RWPE2 (cell line): ENCODE measurements around the gene MC3R.

Experiments used
- ATAC-seq: fragments of 200-7000 bp; cut with Tn5 transposase; 3 replicates; pipeline ENCODE4 v1.9.1; 2021; ENCODE audit warnings: low read depth
- DNase-seq: peaks from one replicate; pipeline ENCODE4 v3.0.0-alpha.2; 2020; ENCODE audit warnings: low spot score
- H3K27ac ChIP-seq: fragments of 450-650 bp; 2 replicates; pipeline ENCODE4 v1.5.1; 2017; ENCODE audit warnings: mild to moderate bottlenecking; ENCODE audit not compliant: poor library complexity, severe bottlenecking
- H3K27me3 ChIP-seq: fragments of 250-450 bp; sonication (Bioruptor Pico); 2 replicates; pipeline ENCODE4 v1.5.1; 2021; ENCODE audit warnings: mild to moderate bottlenecking, moderate library complexity; ENCODE audit not compliant: insufficient read depth, poor library complexity, severe bottlenecking
- H3K36me3 ChIP-seq: fragments of 250-450 bp; sonication (Bioruptor Pico); 2 replicates; pipeline ENCODE4 v1.5.1; 2020; ENCODE audit warnings: low read depth, mild to moderate bottlenecking, moderate library complexity
- H3K4me1 ChIP-seq: fragments of 250-450 bp; sonication (Bioruptor Pico); 2 replicates; pipeline ENCODE4 v1.5.1; 2021; ENCODE audit warnings: mild to moderate bottlenecking, moderate library complexity; ENCODE audit not compliant: insufficient read depth, poor library complexity, severe bottlenecking
- H3K4me3 ChIP-seq: fragments of 250-450 bp; sonication (Bioruptor Pico); 2 replicates; pipeline ENCODE4 v1.5.1; 2021; ENCODE audit warnings: mild to moderate bottlenecking, moderate library complexity; ENCODE audit not compliant: severe bottlenecking
- H3K9me3 ChIP-seq: fragments of 250-450 bp; sonication (Bioruptor Pico); 2 replicates; pipeline ENCODE4 v1.5.1; 2021; ENCODE audit warnings: mild to moderate bottlenecking, moderate library complexity; ENCODE audit not compliant: severe bottlenecking
- CTCF ChIP-seq: fragments of 450-650 bp; IDR thresholded peaks from one replicate; pipeline ENCODE4 v1.5.1; 2017; ENCODE audit warnings: mild to moderate bottlenecking, moderate library complexity; ENCODE audit not compliant: poor library complexity, severe bottlenecking

The MC3R gene

DNA sequence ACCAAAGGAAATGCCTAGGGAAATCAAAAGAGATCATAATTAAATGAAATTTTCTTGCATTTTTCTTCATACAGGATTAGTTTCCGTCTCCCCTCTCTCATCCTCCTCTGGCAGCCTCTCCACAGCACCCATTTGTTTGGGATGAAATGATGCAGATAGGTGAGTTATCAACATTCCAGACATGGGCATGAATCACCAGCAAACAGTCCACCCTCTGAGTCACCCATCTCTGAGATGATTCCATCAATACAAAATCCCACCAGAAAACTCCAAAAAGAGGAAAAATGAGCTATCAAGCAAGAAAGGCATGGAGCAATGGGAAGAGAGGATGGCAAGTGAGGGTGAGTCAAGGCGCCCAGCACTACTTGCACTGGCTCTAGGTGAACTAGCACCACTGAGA is 11.4 kb downstream of the MC3R start:
- no peak overlapping the region for H3K4me3 ChIP-seq
- H3K4me1 ChIP-seq = peaks cover 21% of the 10 kb centered on the region
- H3K27ac ChIP-seq = peak overlapping the region; percentile 42
- DNase-seq (no peak), ATAC-seq (peak; percentile 93)
- no peaks in the 10 kb centered on the region for H3K9me3 ChIP-seq
- no peaks in the 10 kb centered on the region for H3K27me3 ChIP-seq
- TF ChIP-seq CTCF = no peak
- H3K36me3 ChIP-seq = no peaks in the 10 kb centered on the region

- no peak for TF ChIP-seq CTCF
- no peak for ATAC-seq
These were observed 20.0 kb downstream of the MC3R start for GRCh38 chr20:56268536-56268935.

GRCh38 chr20:56271974-56272373 is 23.4 kb downstream of the MC3R start:
- no peak for TF ChIP-seq CTCF
- DNase-seq = no peak
- Histone ChIP-seq H3K27ac (no peak overlapping the region), H3K9me3 (no peaks in the 10 kb centered on the region), H3K4me1 (no peaks in the 10 kb centered on the region), H3K36me3 (no peaks in the 10 kb centered on the region), H3K27me3 (peaks cover 17% of the 10 kb centered on the region), H3K4me3 (no peak overlapping the region)
- ATAC-seq = no peak

More at GRCh38 chr20:56268536-56268935, 20.0 kb downstream of the MC3R start:
- Histone ChIP-seq H3K27me3 (peaks cover 17% of the 10 kb centered on the region), H3K9me3 (no peaks in the 10 kb centered on the region), H3K27ac (no peak overlapping the region), H3K36me3 (no peaks in the 10 kb centered on the region), H3K4me3 (no peak overlapping the region), H3K4me1 (no peaks in the 10 kb centered on the region)
- no peak for DNase-seq

DNA sequence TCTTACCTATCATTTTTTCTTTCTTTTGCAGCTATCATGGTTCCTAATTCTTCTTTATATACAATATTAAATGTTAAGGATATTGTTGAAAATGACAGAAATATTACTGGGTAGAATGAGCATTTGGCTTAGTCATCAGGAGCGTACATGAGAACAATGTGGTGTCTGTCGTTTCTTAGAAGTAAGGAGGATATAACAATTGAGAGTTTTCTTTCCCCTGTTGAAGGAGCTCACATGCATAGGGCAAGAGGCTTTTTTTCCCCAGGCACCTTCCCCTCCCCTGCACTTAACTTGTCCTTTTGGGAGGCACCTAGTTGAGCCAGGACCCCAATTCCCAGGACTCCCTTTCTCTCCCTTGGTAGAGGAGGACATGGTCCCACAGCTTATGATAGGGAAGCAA is 25.0 kb downstream of the MC3R start:
- ATAC-seq (no peak), DNase-seq (no peak)
- Histone ChIP-seq H3K4me3 (no peak overlapping the region), H3K9me3 (no peaks in the 10 kb centered on the region), H3K4me1 (no peaks in the 10 kb centered on the region), H3K36me3 (no peaks in the 10 kb centered on the region), H3K27me3 (peaks cover 14% of the 10 kb centered on the region), H3K27ac (no peak overlapping the region)
- TF ChIP-seq CTCF = no peak

GRCh38 chr20:56274156-56274555 is 25.6 kb downstream of the MC3R start:
- no peaks in the 10 kb centered on the region for H3K4me1 ChIP-seq
- H3K4me3 ChIP-seq = no peak overlapping the region
- H3K36me3 ChIP-seq = no peaks in the 10 kb centered on the region
- DNase-seq = no peak
- no peak for ATAC-seq
- H3K27ac ChIP-seq = no peak overlapping the region
- H3K9me3 ChIP-seq = no peaks in the 10 kb centered on the region
- H3K27me3 ChIP-seq = peaks cover 10% of the 10 kb centered on the region
- TF ChIP-seq CTCF = no peak
